Adrenal gland (tissue), 12 donors: ENCODE measurements around the gene JAZF1. TPM values are rescaled to one million over a fixed set of nuclear protein-coding genes. Genes with fewer than 3 reads are reported as not detected.

Source experiments
- DNase-seq, 7 donors: peaks; one replicate each; pipeline ENCODE4 v3.0.0-alpha.2; 2019 to 2020
- H3K27ac ChIP-seq, 5 donors: fragments of 200-600 bp; sonication (generic) in 4 of 5; 1 replicate in 3 of 5; 2 replicates in 2 of 5; pipeline versions ENCODE4 v1.5.1 to v1.8.0; 2016 to 2020; ENCODE audit warnings: mild to moderate bottlenecking in 1 of 5
- H3K27me3 ChIP-seq: fragments of 200-600 bp; 2 replicates; pipeline ENCODE4 v1.8.0; 2021
- H3K36me3 ChIP-seq, 2 donors: fragments of 200-600 bp; replicated peaks in 1 of 2; 1 replicate in 1 of 2; 2 replicates in 1 of 2; pipeline versions ENCODE4 v1.5.1 to v1.8.0; 2018 to 2022
- H3K4me1 ChIP-seq, 2 donors: fragments of 200-600 bp; replicated peaks in 1 of 2; 1 replicate in 1 of 2; 2 replicates in 1 of 2; pipeline versions ENCODE4 v1.5.1 to v1.8.0; 2018 to 2021
- H3K4me3 ChIP-seq, 4 donors: fragments of 200-600 bp; sonication (generic) in 3 of 4; one replicate each; pipeline ENCODE4 v1.5.1; 2016 to 2018
- H3K9me3 ChIP-seq, 3 donors: fragments of 200-600 bp; sonication (generic) in 1 of 3; replicated peaks in 1 of 3; 1 replicate in 2 of 3; 2 replicates in 1 of 3; pipeline versions ENCODE4 v1.5.1 to v1.8.0; 2016 to 2021
- CTCF ChIP-seq, 6 experiments: fragments of 450-650 bp in 4 of 6; fragments of 200-600 bp in 2 of 6; sonication (generic) in 1 of 6; IDR thresholded peaks; 1 replicate in 5 of 6; 2 replicates in 1 of 6; pipeline versions ENCODE4 v1.5.1 to v1.8.0; 2016 to 2021; ENCODE audit warnings: antibody characterized with exemption in 6 of 6, mild to moderate bottlenecking in 2 of 6, moderate library complexity in 1 of 6
- POLR2A ChIP-seq, 2 donors: fragments of 450-650 bp; IDR thresholded peaks; one replicate each; pipeline ENCODE4 v1.6.1; 2017; ENCODE audit warnings: antibody characterized with exemption in 2 of 2, mild to moderate bottlenecking in 2 of 2, moderate library complexity in 1 of 2
- WGBS, 4 donors: extraction: QIAGEN DNeasy Blood & Tissue Kit in 2 of 4; methylation state at CpG; one replicate each; pipeline versions ENCODE4 v1.1.5 to v1.1.7; 2013 to 2017; 5-methylcytosine and 5-hydroxymethylcytosine counted together
- intact Hi-C, 2 donors: fragments of 100-400 bp; cut with DNase I; formaldehyde crosslinking; loops; one replicate each; pipeline versions ENCODE4 v1.14.1 to v1.15.0; 2022 to 2023
- polyA plus RNA-seq, 3 donors: library from polyadenylated mRNA; stranded (reverse); fragments of 200-250 nt in 2 of 3; fragments of 350-450 nt in 1 of 3; fragmentation: Illumina TruSeq in 1 of 3; extraction: RNeasy Lipid Tissue Mini Kit (QIAGEN cat#74804) in 1 of 3; gene quantifications; one replicate each; pipeline ENCODE4 v1.2.3, GENCODE V29; 2013 to 2014
- total RNA-seq, 9 donors: library from RNA; depleted of rRNA in 4 of 9; stranded (reverse); fragments of >200 nt in 4 of 9; fragments of 120-200 nt in 1 of 9; fragmentation: NEBNext Ultra II Directional in 1 of 9; extraction: Animal tissue kit (Norgen Biotek cat#: 25700) in 1 of 9; gene quantifications; one replicate each; pipeline versions ENCODE4 v1.1.0 to v1.2.4, GENCODE V29; 2013 to 2023
- donor health status: healthy with polysubstance abuse.
- donor health status: Bipolar disorder and iron deficiency.
- donor health status: DM: yes; HTN: yes; CAD: no.
- donor health status: DM: no; HTN: no; CAD: no.
- donor health status: DM: no; HTN: no; CAD: no.
- donor health status: DM: yes; HTN: yes; CAD: no.

The JAZF1 gene
- total and polyA plus RNA-seq, 12 donors: 18.5 to 192 (median 96.3) TPM

GRCh38 chr7:27953777-27954176, 226.8 kb downstream of the JAZF1 start:
- no peaks in the 10 kb centered on the region for H3K9me3 ChIP-seq
- peaks cover 0 to 4% of the 10 kb centered on the region in 2 donors for H3K4me1 ChIP-seq
- H3K36me3 ChIP-seq: no peaks in the 10 kb centered on the region
- intact Hi-C loops: no loop called here
- DNase-seq: no peak
- H3K4me3 ChIP-seq: no peak overlapping the region
- WGBS, 4 donors: 100% methylated on average over 1 of the region's 1 CpG; no CpG with 5 or more reads in 1 of the 4 donors
- TF ChIP-seq CTCF (IDR thresholded peaks at IDR 0.05): no peak
- no peak for TF ChIP-seq POLR2A (IDR thresholded peaks at IDR 0.05)
- H3K27ac ChIP-seq: no peak overlapping the region
- H3K27me3 ChIP-seq: no peaks in the 10 kb centered on the region

- Histone ChIP-seq H3K36me3 (no peaks in the 10 kb centered on the region), H3K27ac (no peak overlapping the region), H3K27me3 (no peaks in the 10 kb centered on the region), H3K4me1 (peaks cover 0 to 4% of the 10 kb centered on the region in 2 donors), H3K9me3 (no peaks in the 10 kb centered on the region), H3K4me3 (no peak overlapping the region)
- 65 to 71% (median 67%) methylated on average over 1 of the region's 1 CpG for WGBS, 4 donors
- DNase-seq: no peak
- TF ChIP-seq CTCF (IDR thresholded peaks at IDR 0.05): no peak
- TF ChIP-seq POLR2A (IDR thresholded peaks at IDR 0.05): no peak
- intact Hi-C loops: no loop called here
Measured at GRCh38 chr7:27953361-27953760, 227.2 kb downstream of the JAZF1 start.

- TF ChIP-seq CTCF (IDR thresholded peaks at IDR 0.05): no peak
- TF ChIP-seq POLR2A (IDR thresholded peaks at IDR 0.05): no peak
Measured at GRCh38 chr7:27952456-27953285, 227.9 kb downstream of the JAZF1 start.

GRCh38 chr7:27950123-27950522, 230.5 kb downstream of the JAZF1 start:
- 70 to 79% (median 77%) methylated on average over 3 of the region's 3 CpGs for WGBS, 4 donors
- Histone ChIP-seq H3K4me1 (peaks cover 0 to 4% of the 10 kb centered on the region in 2 donors), H3K27ac (no peak overlapping the region), H3K9me3 (no peaks in the 10 kb centered on the region), H3K4me3 (no peak overlapping the region), H3K36me3 (no peaks in the 10 kb centered on the region), H3K27me3 (no peaks in the 10 kb centered on the region)
- TF ChIP-seq CTCF (IDR thresholded peaks at IDR 0.05) (no peak), POLR2A (IDR thresholded peaks at IDR 0.05) (no peak)
- DNase-seq: no peak
- intact Hi-C loops: no loop called here

More at GRCh38 chr7:27952456-27953285, 227.9 kb downstream of the JAZF1 start:
- intact Hi-C loops: no loop called here
- Histone ChIP-seq H3K27ac (no peak overlapping the region), H3K36me3 (no peaks in the 10 kb centered on the region), H3K4me1 (peaks cover 0 to 4% of the 10 kb centered on the region in 2 donors), H3K4me3 (no peak overlapping the region), H3K27me3 (no peaks in the 10 kb centered on the region), H3K9me3 (no peaks in the 10 kb centered on the region)
- 78 to 86% (median 80%) methylated on average over 3 of the region's 3 CpGs for WGBS, 4 donors
- no peak for DNase-seq
